Activated CD8-positive, alpha-beta T cell treated with anti-CD3 and anti-CD28 coated beads for 36 hours (primary cell): Measurements from ENCODE around the gene RAB6C. TPM values are rescaled to one million over a fixed set of nuclear protein-coding genes. Genes with fewer than 3 reads are reported as not detected.
"Not testable (repeated sequence)": the region's sequence is repeated elsewhere in the genome, so short reads cannot be mapped to it uniquely, and the experiment has no call there.

ENCODE experiments used
- ATAC-seq: fragments of 200-7000 bp; cut with Tn5 transposase; one replicate; pipeline ENCODE4 v1.10.0; 2021; ENCODE audit warnings: mild to moderate bottlenecking, moderate library complexity
- CTCF ChIA-PET: fragments of 350-600 bp; sonication (Branson Sonifier 250); formaldehyde crosslinking; loops from one replicate; lab custom pipeline; 2021; ENCODE audit warnings: antibody characterized with exemption; lab: Charles Lee
- POLR2A ChIA-PET: fragments of 350-600 bp; sonication (Branson Sonifier 250); formaldehyde crosslinking; loops from one replicate; lab custom pipeline; 2021; ENCODE audit warnings: antibody characterized with exemption; lab: Charles Lee
- DNase-seq: peaks from one replicate; pipeline ENCODE4 v3.0.0-alpha.2; 2020
- H3K27ac Mint-ChIP-seq: one replicate; pipeline ENCODE4 v1.8.0; 2021; ENCODE audit warnings: mild to moderate bottlenecking, mixed read lengths
- H3K27me3 Mint-ChIP-seq: one replicate; pipeline ENCODE4 v1.8.0; 2021; ENCODE audit warnings: mixed read lengths
- H3K36me3 Mint-ChIP-seq: one replicate; pipeline ENCODE4 v1.8.0; 2021; ENCODE audit warnings: low read depth, mixed read lengths
- H3K4me1 Mint-ChIP-seq: one replicate; pipeline ENCODE4 v1.8.0; 2021; ENCODE audit warnings: low read depth, mixed read lengths
- H3K4me3 Mint-ChIP-seq: one replicate; pipeline ENCODE4 v1.8.0; 2021; ENCODE audit warnings: mild to moderate bottlenecking, moderate library complexity, mixed read lengths
- H3K9me3 Mint-ChIP-seq: one replicate; pipeline ENCODE4 v1.8.0; 2021; ENCODE audit warnings: mixed read lengths
- CTCF ChIP-seq: fragments of 200-600 bp; IDR thresholded peaks from one replicate; pipeline ENCODE4 v1.8.0; 2022; ENCODE audit warnings: antibody characterized with exemption, mild to moderate bottlenecking
- intact Hi-C: fragments of 100-400 bp; cut with micrococcal nuclease; formaldehyde crosslinking; loops from one replicate; pipeline ENCODE4 v1.10.0; 2022
- total RNA-seq, 2 experiments: library from RNA; stranded (reverse); gene quantifications; one replicate each; pipeline ENCODE4 v1.2.3, GENCODE V29; 2021

The RAB6C gene
- not detected for total RNA-seq

GRCh38 chr2:129979629-129980155 lies at the start of gene RAB6C:
Gene RAB6C, plus strand, starts transcription at chr2:129979666. Its CDS starts 450 bp downstream, at chr2:129980116.
- H3K27ac Mint-ChIP-seq, H3K36me3 Mint-ChIP-seq, intact Hi-C loops, H3K4me1 Mint-ChIP-seq, POLR2A ChIA-PET, H3K9me3 Mint-ChIP-seq, CTCF ChIA-PET: not testable (repeated sequence)
- Mint-ChIP-seq H3K4me3 (peak within 1 kb of the TSS; percentile 52), H3K27me3 (peaks cover 30% of the 10 kb centered on the region)
- DNase-seq, result peak; percentile 2
- peak; percentile 51 for ATAC-seq

- H3K27me3 Mint-ChIP-seq, result peaks cover 22% of the 10 kb centered on the region
- POLR2A ChIA-PET, result no interaction called here
- intact Hi-C loops, result no loop called here
- no peak overlapping the region for H3K4me3 Mint-ChIP-seq
- no peak for TF ChIP-seq CTCF
- CTCF ChIA-PET, result no interaction called here
- DNase-seq, result no peak
- H3K4me1 Mint-ChIP-seq, result no peaks in the 10 kb centered on the region
- no peaks in the 10 kb centered on the region for H3K9me3 Mint-ChIP-seq
- no peak overlapping the region for H3K27ac Mint-ChIP-seq
- no peaks in the 10 kb centered on the region for H3K36me3 Mint-ChIP-seq
- no peak for ATAC-seq
These were observed 49.0 kb upstream of the RAB6C start for GRCh38 chr2:129930451-129930850.

- H3K4me1 Mint-ChIP-seq, H3K27ac Mint-ChIP-seq, POLR2A ChIA-PET, H3K4me3 Mint-ChIP-seq, DNase-seq, intact Hi-C loops, H3K9me3 Mint-ChIP-seq, CTCF ChIA-PET, H3K36me3 Mint-ChIP-seq, ATAC-seq: not testable (repeated sequence)
- H3K27me3 Mint-ChIP-seq, result peaks cover 19% of the 10 kb centered on the region
These were observed 46.1 kb upstream of the RAB6C start for GRCh38 chr2:129933387-129933786.

- ChIA-PET POLR2A (no interaction called here), CTCF (no interaction called here)
These were observed 45.2 kb upstream of the RAB6C start for GRCh38 chr2:129934044-129934822.

GRCh38 chr2:129935118-129935517 lies 44.3 kb upstream of the RAB6C start:
- no peaks in the 10 kb centered on the region for H3K9me3 Mint-ChIP-seq
- intact Hi-C loops, result no loop called here
- no peak overlapping the region for H3K4me3 Mint-ChIP-seq
- peaks cover 20% of the 10 kb centered on the region for H3K27me3 Mint-ChIP-seq
- H3K27ac Mint-ChIP-seq, result no peak overlapping the region
- ATAC-seq (no peak), DNase-seq (no peak)
- no peaks in the 10 kb centered on the region for H3K36me3 Mint-ChIP-seq
- H3K4me1 Mint-ChIP-seq, result no peaks in the 10 kb centered on the region
- POLR2A ChIA-PET, result no interaction called here
- CTCF ChIA-PET, result no interaction called here
- TF ChIP-seq CTCF, result no peak

More at GRCh38 chr2:129934044-129934822, 45.2 kb upstream of the RAB6C start:
- DNase-seq (no peak), ATAC-seq (no peak)
- no peaks in the 10 kb centered on the region for H3K36me3 Mint-ChIP-seq
- no peaks in the 10 kb centered on the region for H3K9me3 Mint-ChIP-seq
- intact Hi-C loops, result no loop called here
- no peaks in the 10 kb centered on the region for H3K4me1 Mint-ChIP-seq
- no peak for TF ChIP-seq CTCF
- no peak overlapping the region for H3K4me3 Mint-ChIP-seq
- H3K27me3 Mint-ChIP-seq, result peaks cover 20% of the 10 kb centered on the region
- no peak overlapping the region for H3K27ac Mint-ChIP-seq

GRCh38 chr2:129936334-129936934 lies 43.0 kb upstream of the RAB6C start:
- POLR2A ChIA-PET, result no interaction called here
- intact Hi-C loops, result no loop called here

GRCh38 chr2:129938850-129939471 lies 40.5 kb upstream of the RAB6C start:
- intact Hi-C loops, POLR2A ChIA-PET, H3K9me3 Mint-ChIP-seq, H3K36me3 Mint-ChIP-seq, CTCF ChIA-PET, ATAC-seq, H3K27ac Mint-ChIP-seq, H3K27me3 Mint-ChIP-seq, DNase-seq, H3K4me3 Mint-ChIP-seq, H3K4me1 Mint-ChIP-seq: not testable (repeated sequence)

More at GRCh38 chr2:129936334-129936934, 43.0 kb upstream of the RAB6C start:
- Mint-ChIP-seq H3K27me3 (peaks cover 20% of the 10 kb centered on the region), H3K9me3 (no peaks in the 10 kb centered on the region), H3K4me3 (no peak overlapping the region), H3K4me1 (no peaks in the 10 kb centered on the region), H3K27ac (no peak overlapping the region), H3K36me3 (no peaks in the 10 kb centered on the region)
- DNase-seq (no peak), ATAC-seq (no peak)
- CTCF ChIA-PET, result no interaction called here
- no peak for TF ChIP-seq CTCF

GRCh38 chr2:129943456-129943855 lies 36.0 kb upstream of the RAB6C start:
- H3K36me3 Mint-ChIP-seq, H3K27ac Mint-ChIP-seq, H3K27me3 Mint-ChIP-seq, H3K4me1 Mint-ChIP-seq, H3K9me3 Mint-ChIP-seq, POLR2A ChIA-PET, ATAC-seq, H3K4me3 Mint-ChIP-seq, DNase-seq, CTCF ChIA-PET, intact Hi-C loops: not testable (repeated sequence)
